ENCODE measurements around the gene MCU. TPM values are rescaled to one million over a fixed set of nuclear protein-coding genes. Genes with fewer than 3 reads are reported as not detected.
"Not testable (repeated sequence)": the region's sequence is repeated elsewhere in the genome, so short reads cannot be mapped to it uniquely, and the experiment has no call there.

The MCU gene
- total RNA-seq, 1 donor from 2014 or later: 63.8 TPM

- Mint-ChIP-seq H3K27me3 (peaks cover under 1% of the 10 kb centered on the region), H3K36me3 (ENCODE audit: insufficient read depth) (peaks cover 23% of the 10 kb centered on the region), H3K4me1 (ENCODE audit: low read depth) (peaks cover 3% of the 10 kb centered on the region), H3K27ac (no peak overlapping the region), H3K9me3 (ENCODE audit: low read depth) (no peaks in the 10 kb centered on the region), H3K4me3 (ENCODE audit: low read depth) (no peak overlapping the region)
- TF ChIP-seq, protein P1, sequence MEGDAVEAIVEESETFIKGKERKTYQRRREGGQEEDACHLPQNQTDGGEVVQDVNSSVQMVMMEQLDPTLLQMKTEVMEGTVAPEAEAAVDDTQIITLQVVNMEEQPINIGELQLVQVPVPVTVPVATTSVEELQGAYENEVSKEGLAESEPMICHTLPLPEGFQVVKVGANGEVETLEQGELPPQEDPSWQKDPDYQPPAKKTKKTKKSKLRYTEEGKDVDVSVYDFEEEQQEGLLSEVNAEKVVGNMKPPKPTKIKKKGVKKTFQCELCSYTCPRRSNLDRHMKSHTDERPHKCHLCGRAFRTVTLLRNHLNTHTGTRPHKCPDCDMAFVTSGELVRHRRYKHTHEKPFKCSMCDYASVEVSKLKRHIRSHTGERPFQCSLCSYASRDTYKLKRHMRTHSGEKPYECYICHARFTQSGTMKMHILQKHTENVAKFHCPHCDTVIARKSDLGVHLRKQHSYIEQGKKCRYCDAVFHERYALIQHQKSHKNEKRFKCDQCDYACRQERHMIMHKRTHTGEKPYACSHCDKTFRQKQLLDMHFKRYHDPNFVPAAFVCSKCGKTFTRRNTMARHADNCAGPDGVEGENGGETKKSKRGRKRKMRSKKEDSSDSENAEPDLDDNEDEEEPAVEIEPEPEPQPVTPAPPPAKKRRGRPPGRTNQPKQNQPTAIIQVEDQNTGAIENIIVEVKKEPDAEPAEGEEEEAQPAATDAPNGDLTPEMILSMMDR (IDR thresholded peaks at IDR 0.05; ENCODE audit: unreplicated experiment): no peak
- DNase-seq (ENCODE audit: low spot score, unreplicated experiment): no peak
Measured at GRCh38 chr10:72890086-72890485, 198.1 kb downstream of the MCU start.

DNA sequence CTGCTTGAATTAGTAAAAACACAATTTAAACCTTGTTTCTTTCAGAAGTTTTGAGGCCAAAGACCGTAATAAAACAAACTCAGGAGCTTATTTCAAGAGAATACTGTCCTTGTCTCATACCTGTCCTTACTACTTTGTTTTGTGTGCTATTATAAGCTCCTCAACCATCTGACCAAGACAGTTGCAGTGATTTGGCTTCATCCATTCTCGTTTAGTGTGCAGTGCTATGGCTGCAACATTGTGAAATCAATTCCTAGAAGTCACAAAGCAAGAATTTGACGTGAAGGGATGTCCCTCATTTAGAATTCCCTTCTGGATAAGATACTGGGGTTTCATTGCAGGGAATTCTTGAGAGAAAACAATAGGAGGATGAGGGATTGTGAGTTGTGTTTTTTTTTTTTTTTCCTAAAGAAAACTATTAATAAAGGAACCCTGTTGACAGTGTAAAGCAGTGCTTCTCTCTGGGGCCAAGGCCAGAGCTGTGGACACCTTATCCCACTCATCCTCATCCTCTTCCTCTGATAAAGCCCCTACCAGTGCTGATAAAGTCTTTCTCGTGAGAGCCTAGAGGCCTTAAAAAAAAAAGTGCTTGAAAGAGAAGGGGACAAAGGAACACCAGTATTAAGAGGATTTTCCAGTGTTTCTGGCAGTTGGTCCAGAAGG is 201.3 kb downstream of the MCU start, which contains the start of gene OIT3:
Gene OIT3 (plus strand): TSS at position 604 of the 663 bp plus-strand sequence. CDS start 60 bp downstream, outside the sequence.
- no peak within 1 kb of the TSS for H3K27ac Mint-ChIP-seq
- H3K4me1 Mint-ChIP-seq (ENCODE audit: low read depth): peaks cover 3% of the 10 kb centered on the region
- H3K4me3 Mint-ChIP-seq (ENCODE audit: low read depth): no peak within 1 kb of the TSS
- peaks cover 3% of the 10 kb centered on the region for H3K27me3 Mint-ChIP-seq
- no peaks in the 10 kb centered on the region for H3K9me3 Mint-ChIP-seq (ENCODE audit: low read depth)
- TF ChIP-seq, protein P1 (IDR thresholded peaks at IDR 0.05; ENCODE audit: unreplicated experiment): no peak
- DNase-seq (ENCODE audit: low spot score, unreplicated experiment): no peak
- H3K36me3 Mint-ChIP-seq (ENCODE audit: insufficient read depth): peaks cover 14% of the 10 kb centered on the region

GRCh38 chr10:72895236-72895850 is 203.4 kb downstream of the MCU start:
- no peak for DNase-seq (ENCODE audit: low spot score, unreplicated experiment)
- TF ChIP-seq, protein P1 (IDR thresholded peaks at IDR 0.05; ENCODE audit: unreplicated experiment): no peak
- Mint-ChIP-seq H3K4me3 (ENCODE audit: low read depth) (no peak overlapping the region), H3K36me3 (ENCODE audit: insufficient read depth) (peaks cover 4% of the 10 kb centered on the region), H3K9me3 (ENCODE audit: low read depth) (no peaks in the 10 kb centered on the region), H3K27ac (no peak overlapping the region), H3K27me3 (peaks cover 3% of the 10 kb centered on the region), H3K4me1 (ENCODE audit: low read depth) (peaks cover 3% of the 10 kb centered on the region)

DNA sequence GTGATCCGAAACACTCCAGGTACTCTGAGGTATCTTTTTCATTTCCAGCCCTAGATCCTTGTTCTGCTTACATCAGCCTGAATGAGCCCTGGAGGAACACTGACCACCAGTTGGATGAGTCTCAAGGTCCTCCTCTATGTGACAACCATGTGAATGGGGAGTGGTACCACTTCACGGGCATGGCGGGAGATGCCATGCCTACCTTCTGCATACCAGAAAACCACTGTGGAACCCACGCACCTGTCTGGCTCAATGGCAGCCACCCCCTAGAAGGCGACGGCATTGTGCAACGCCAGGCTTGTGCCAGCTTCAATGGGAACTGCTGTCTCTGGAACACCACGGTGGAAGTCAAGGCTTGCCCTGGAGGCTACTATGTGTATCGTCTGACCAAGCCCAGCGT is 206.7 kb downstream of the MCU start:
- Mint-ChIP-seq H3K27me3 (peaks cover 3% of the 10 kb centered on the region), H3K4me3 (ENCODE audit: low read depth) (no peak overlapping the region), H3K4me1 (ENCODE audit: low read depth) (no peaks in the 10 kb centered on the region), H3K27ac (no peak overlapping the region), H3K36me3 (ENCODE audit: insufficient read depth) (peaks cover 3% of the 10 kb centered on the region), H3K9me3 (ENCODE audit: low read depth) (no peaks in the 10 kb centered on the region)
- no peak for DNase-seq (ENCODE audit: low spot score, unreplicated experiment)
- TF ChIP-seq, protein P1 (IDR thresholded peaks at IDR 0.05; ENCODE audit: unreplicated experiment): no peak

- Mint-ChIP-seq H3K36me3 (ENCODE audit: insufficient read depth) (peaks cover 10% of the 10 kb centered on the region), H3K4me3 (ENCODE audit: low read depth) (no peak overlapping the region), H3K9me3 (ENCODE audit: low read depth) (peaks cover 4% of the 10 kb centered on the region), H3K4me1 (ENCODE audit: low read depth) (no peaks in the 10 kb centered on the region), H3K27ac (no peak overlapping the region), H3K27me3 (peaks cover 3% of the 10 kb centered on the region)
- TF ChIP-seq, protein P1 (IDR thresholded peaks at IDR 0.05; ENCODE audit: unreplicated experiment): no peak
- DNase-seq (ENCODE audit: low spot score, unreplicated experiment): no peak
Measured at GRCh38 chr10:72899545-72899944, 207.6 kb downstream of the MCU start.

GRCh38 chr10:72903941-72904446 is 212.1 kb downstream of the MCU start:
- Mint-ChIP-seq H3K27ac (peak overlapping the region; percentile 59), H3K36me3 (ENCODE audit: insufficient read depth) (peaks cover 11% of the 10 kb centered on the region)
- H3K4me1 Mint-ChIP-seq (ENCODE audit: low read depth); H3K4me3 Mint-ChIP-seq (ENCODE audit: low read depth); DNase-seq (ENCODE audit: low spot score, unreplicated experiment); H3K27me3 Mint-ChIP-seq; H3K9me3 Mint-ChIP-seq (ENCODE audit: low read depth): not testable (repeated sequence)
